KMS-11 (cell line): ENCODE results near the gene ARFGEF2.

Experiments used
- H2AFZ ChIP-seq: fragments of 200-600 bp; sonication (generic); 2 replicates; pipeline ENCODE4 v1.6.1; 2016; ENCODE audit warnings: antibody characterized with exemption, mixed run types, low read depth
- H3K27ac ChIP-seq: fragments of 200-600 bp; sonication (generic); 2 replicates; pipeline ENCODE4 v1.6.1; 2016; ENCODE audit warnings: mild to moderate bottlenecking, mixed run types
- H3K27me3 ChIP-seq: fragments of 200-600 bp; sonication (generic); 2 replicates; pipeline ENCODE4 v1.6.1; 2017; ENCODE audit warnings: mild to moderate bottlenecking, low read depth, mixed run types, moderate library complexity; ENCODE audit not compliant: insufficient read depth
- H3K36me3 ChIP-seq: fragments of 200-600 bp; sonication (generic); 2 replicates; pipeline ENCODE4 v1.6.1; 2017; ENCODE audit warnings: mild to moderate bottlenecking, mixed run types; ENCODE audit not compliant: insufficient read depth
- H3K4me1 ChIP-seq: fragments of 200-600 bp; sonication (generic); 2 replicates; pipeline ENCODE4 v1.6.1; 2016; ENCODE audit warnings: mild to moderate bottlenecking, low read depth, mixed run types; ENCODE audit not compliant: poor library complexity, severe bottlenecking
- H3K4me2 ChIP-seq: fragments of 200-600 bp; sonication (generic); 2 replicates; pipeline ENCODE4 v1.7.0; 2016; ENCODE audit warnings: mild to moderate bottlenecking, mixed run types
- H3K4me3 ChIP-seq: fragments of 200-600 bp; sonication (generic); IDR thresholded peaks from 2 replicates; pipeline ENCODE4 v1.6.1; 2017; ENCODE audit warnings: low read depth, low read length, mixed read lengths; ENCODE audit not compliant: insufficient read depth
- H3K79me2 ChIP-seq: fragments of 200-600 bp; sonication (generic); 2 replicates; pipeline ENCODE4 v1.6.1; 2016; ENCODE audit warnings: low read depth, mixed run types; ENCODE audit not compliant: insufficient read depth
- H3K9ac ChIP-seq: fragments of 200-600 bp; sonication (generic); 2 replicates; pipeline ENCODE4 v1.6.1; 2016; ENCODE audit warnings: mild to moderate bottlenecking, mixed run types
- H4K20me1 ChIP-seq: fragments of 200-600 bp; sonication (generic); 2 replicates; pipeline ENCODE4 v1.6.1; 2016; ENCODE audit warnings: mild to moderate bottlenecking, mixed run types; ENCODE audit not compliant: insufficient read depth
- CTCF ChIP-seq: fragments of 200-600 bp; sonication (generic); conservative IDR thresholded peaks from 2 replicates; pipeline ENCODE4 v1.6.1; 2017; ENCODE audit warnings: low read depth, mild to moderate bottlenecking, antibody characterized with exemption, low read length, moderate library complexity, mixed read lengths

The ARFGEF2 gene

GRCh38 chr20:48901326-48901725, 20.2 kb upstream of the ARFGEF2 start:
- H3K27ac ChIP-seq: no peak overlapping the region
- no peak overlapping the region for H3K9ac ChIP-seq
- H3K36me3 ChIP-seq: no peaks in the 10 kb centered on the region
- H3K79me2 ChIP-seq: no peaks in the 10 kb centered on the region
- H4K20me1 ChIP-seq: no peaks in the 10 kb centered on the region
- peaks cover 10% of the 10 kb centered on the region for H3K4me1 ChIP-seq
- TF ChIP-seq CTCF: no peak
- H3K4me2 ChIP-seq: no peak overlapping the region
- H3K4me3 ChIP-seq: no peak overlapping the region
- H2AFZ ChIP-seq: no peak overlapping the region
- peaks cover 4% of the 10 kb centered on the region; the same call in 1 of the 2 replicates for H3K27me3 ChIP-seq

GRCh38 chr20:48903705-48904104, 17.8 kb upstream of the ARFGEF2 start:
- Histone ChIP-seq H3K4me3 (no peak overlapping the region), H3K27me3 (peaks cover 4% of the 10 kb centered on the region; the same call in 1 of the 2 replicates), H3K9ac (no peak overlapping the region), H3K27ac (no peak overlapping the region), H4K20me1 (no peaks in the 10 kb centered on the region), H3K36me3 (no peaks in the 10 kb centered on the region), H2AFZ (no peak overlapping the region), H3K4me2 (no peak overlapping the region), H3K79me2 (no peaks in the 10 kb centered on the region), H3K4me1 (peaks cover 10% of the 10 kb centered on the region)
- no peak for TF ChIP-seq CTCF

- Histone ChIP-seq H3K36me3 (no peaks in the 10 kb centered on the region), H3K4me2 (peak overlapping the region; percentile 18; the same call in 1 of the 2 replicates), H3K79me2 (no peaks in the 10 kb centered on the region), H3K9ac (no peak overlapping the region), H3K4me3 (no peak overlapping the region), H3K4me1 (peaks cover 10% of the 10 kb centered on the region), H4K20me1 (no peaks in the 10 kb centered on the region), H2AFZ (peak overlapping the region; percentile 7; the same call in 1 of the 2 replicates), H3K27ac (no peak overlapping the region), H3K27me3 (peaks cover 4% of the 10 kb centered on the region; the same call in 1 of the 2 replicates)
- TF ChIP-seq CTCF: peak; percentile 91
Measured at GRCh38 chr20:48904566-48905296, 16.8 kb upstream of the ARFGEF2 start.

GRCh38 chr20:48905297-48905647, 16.2 kb upstream of the ARFGEF2 start:
- H3K36me3 ChIP-seq: no peaks in the 10 kb centered on the region
- no peak overlapping the region for H3K9ac ChIP-seq
- H3K4me2 ChIP-seq: 0 out of 2 replicates have a peak overlapping the region, but pooled peaks have one; percentile 18
- no peak overlapping the region for H3K4me3 ChIP-seq
- H3K27ac ChIP-seq: no peak overlapping the region
- TF ChIP-seq CTCF: peak; percentile 2; the same call in 1 of the 2 replicates
- H2AFZ ChIP-seq: no peak overlapping the region
- H4K20me1 ChIP-seq: no peaks in the 10 kb centered on the region
- peaks cover 4% of the 10 kb centered on the region; the same call in 1 of the 2 replicates for H3K27me3 ChIP-seq
- H3K79me2 ChIP-seq: no peaks in the 10 kb centered on the region
- peaks cover 10% of the 10 kb centered on the region for H3K4me1 ChIP-seq
